ENCODE measurements around the gene CPA2.

DNA sequence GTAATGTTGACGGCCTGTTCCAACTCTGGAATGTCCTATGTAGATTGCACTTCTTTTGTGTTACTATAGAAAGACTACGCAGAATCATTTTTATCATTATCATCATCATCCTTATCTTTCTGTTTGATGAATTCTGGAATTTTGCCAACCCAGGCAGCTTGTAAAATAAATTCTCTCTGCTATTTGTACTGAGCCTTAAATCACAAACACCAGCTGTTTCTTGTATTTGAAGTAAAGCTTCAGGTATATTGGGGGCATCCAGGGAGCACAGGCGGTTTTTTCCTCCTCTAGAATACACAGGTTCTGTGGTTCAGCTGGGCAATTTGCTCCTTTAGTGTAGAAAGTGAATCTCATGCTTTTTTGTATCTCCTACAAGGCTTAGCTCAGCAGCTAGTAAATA is 63.0 kb downstream of the CPA2 start:
- TF ChIP-seq POLR2A (IDR thresholded peaks at IDR 0.05; ENCODE audit: low read length) (no peak), GATA1 (IDR thresholded peaks at IDR 0.05; ENCODE audit: low read depth, low read length) (no peak)
